HCT116 (cell line): ENCODE measurements around the gene ACE. TPM values are rescaled to one million over a fixed set of nuclear protein-coding genes. Genes with fewer than 3 reads are reported as not detected.
A peak's percentile ranks its signal among the peaks of the same experiment; 100 is the strongest.

ENCODE experiments used
- ATAC-seq: fragments of 200-7000 bp; cut with Tn5 transposase; 2 replicates; pipeline ENCODE4 v1.9.1; 2020; ENCODE audit warnings: mild to moderate bottlenecking, moderate library complexity
- BruUV-seq: library from RNA; stranded (reverse); fragments of 400-500 nt; replicated peaks from 2 replicates; lab custom pipeline; 2021; lab: Mats Ljungman, UMichigan
- CTCF ChIA-PET: fragments of 300-600 bp; sonication (Branson Sonifier 250); formaldehyde crosslinking; loops from one replicate; lab custom pipeline; 2021; ENCODE audit warnings: antibody characterized with exemption; lab: Charles Lee
- POLR2A ChIA-PET: fragments of 300-600, 350-600 bp; sonication (Branson Sonifier 250); formaldehyde crosslinking; loops from one replicate; lab custom pipeline; 2021; ENCODE audit warnings: antibody characterized with exemption; lab: Charles Lee
- RAD21 ChIA-PET, 2 experiments: fragments of 300-600 bp; sonication (Branson Sonifier 250); formaldehyde crosslinking; loops; one replicate each; lab custom pipeline; 2023; ENCODE audit warnings: low total read pairs in 2 of 2; ENCODE audit not compliant: uncharacterized antibody in 2 of 2, unreplicated experiment in 2 of 2, low non-redundant PET in 1 of 2; lab: Charles Lee
- DNase-seq: peaks from one replicate; pipeline ENCODE4 v3.0.0-alpha.2; 2010; ENCODE audit warnings: low read depth, low spot score
- H2AFZ ChIP-seq: fragments of 200-600 bp; shearing (Covaris generic), sonication (generic); 2 replicates; pipeline ENCODE4 v1.6.1; 2017; ENCODE audit warnings: low read depth, mixed run types, mixed read lengths, antibody characterized with exemption, low read length; ENCODE audit not compliant: poor library complexity, severe bottlenecking
- H3K27ac ChIP-seq: 2 replicates; pipeline ENCODE4 v1.5.1; 2012; ENCODE audit warnings: low read depth, low read length
- H3K27me3 ChIP-seq: fragments of 200-600 bp; sonication (generic); 2 replicates; pipeline ENCODE4 v1.6.1; 2016; ENCODE audit warnings: mixed run types, low read length, mixed read lengths; ENCODE audit not compliant: insufficient read depth
- H3K36me3 ChIP-seq, 2 experiments: fragments of 200-500 bp in 1 of 2; fragments of 200-600 bp in 1 of 2; sonication (Bioruptor generic) in 1 of 2; sonication (generic) in 1 of 2; 2 replicates each; pipeline versions ENCODE4 v1.5.1 to v1.6.1; 2014 to 2016; ENCODE audit warnings: low read length in 2 of 2, inconsistent platforms in 1 of 2, mixed read lengths in 1 of 2, mixed run types in 1 of 2; ENCODE audit not compliant: insufficient read depth in 2 of 2, control insufficient read depth in 1 of 2
- H3K4me1 ChIP-seq, 2 experiments: fragments of 200-600 bp in 1 of 2; sonication (generic) in 1 of 2; 2 replicates each; pipeline versions ENCODE4 v1.5.1 to v1.6.1; 2012 to 2017; ENCODE audit warnings: low read length in 2 of 2, inconsistent platforms in 1 of 2, mild to moderate bottlenecking in 1 of 2, mixed read lengths in 1 of 2, mixed run types in 1 of 2, moderate library complexity in 1 of 2; ENCODE audit not compliant: insufficient read depth in 2 of 2, control insufficient read depth in 1 of 2
- H3K4me2 ChIP-seq: fragments of 200-600 bp; sonication (generic); 2 replicates; pipeline ENCODE4 v1.6.1; 2017; ENCODE audit warnings: mixed run types, low read length, mixed read lengths
- H3K4me3 ChIP-seq, 2 experiments: fragments of 200-600 bp in 1 of 2; sonication (generic) in 1 of 2; replicated peaks in 1 of 2; 2 replicates each; pipeline ENCODE4 v1.5.1; 2011 to 2016; ENCODE audit warnings: low read length in 2 of 2, control low read depth in 1 of 2, low read depth in 1 of 2, mild to moderate bottlenecking in 1 of 2, mixed read lengths in 1 of 2, mixed run types in 1 of 2
- H3K79me2 ChIP-seq: fragments of 200-600 bp; sonication (generic); 2 replicates; pipeline ENCODE4 v1.6.1; 2017; ENCODE audit warnings: mild to moderate bottlenecking, mixed run types, low read length, moderate library complexity, mixed read lengths; ENCODE audit not compliant: insufficient read depth
- H3K9ac ChIP-seq: fragments of 200-600 bp; sonication (generic); 2 replicates; pipeline ENCODE4 v1.6.1; 2016; ENCODE audit warnings: low read length, mixed read lengths
- H3K9me2 ChIP-seq: fragments of 200-600 bp; sonication (generic), shearing (Covaris generic); 2 replicates; pipeline ENCODE4 v1.6.1; 2017; ENCODE audit warnings: mixed run types, mild to moderate bottlenecking, moderate library complexity; ENCODE audit not compliant: insufficient read depth
- H3K9me3 ChIP-seq, 2 experiments: fragments of 200-500 bp in 1 of 2; fragments of 200-600 bp in 1 of 2; sonication (Bioruptor generic) in 1 of 2; sonication (generic) in 1 of 2; 2 replicates each; pipeline ENCODE4 v1.6.1; 2014 to 2017; ENCODE audit warnings: low read length in 2 of 2, mixed read lengths in 2 of 2, inconsistent platforms in 1 of 2, low read depth in 1 of 2, mild to moderate bottlenecking in 1 of 2, mixed run types in 1 of 2, moderate library complexity in 1 of 2; ENCODE audit not compliant: control insufficient read depth in 1 of 2, insufficient read depth in 1 of 2
- H4K20me1 ChIP-seq: fragments of 200-600 bp; sonication (generic), shearing (Covaris generic); 2 replicates; pipeline ENCODE4 v1.6.1; 2017; ENCODE audit warnings: mixed run types, mild to moderate bottlenecking, moderate library complexity; ENCODE audit not compliant: insufficient read depth
- EGR1 ChIP-seq: IDR thresholded peaks from 2 replicates; pipeline ENCODE4 v1.6.1; 2012; ENCODE audit warnings: low read depth
- ELF1 ChIP-seq: IDR thresholded peaks from 2 replicates; pipeline ENCODE4 v1.6.1; 2012; ENCODE audit warnings: low read depth, borderline replicate concordance
- EZH2 ChIP-seq: fragments of 200-600 bp; sonication (generic); IDR thresholded peaks from 2 replicates; pipeline ENCODE4 v1.6.1; 2017; ENCODE audit warnings: antibody characterized with exemption, mixed run types
- EZH2phosphoT487 ChIP-seq: fragments of 200-600 bp; IDR thresholded peaks from 2 replicates; pipeline ENCODE4 v1.6.1; 2018; ENCODE audit warnings: antibody characterized with exemption, borderline replicate concordance
- FOSL1 ChIP-seq: IDR thresholded peaks from 2 replicates; pipeline ENCODE4 v1.6.1; 2012; ENCODE audit warnings: low read depth
- JUND ChIP-seq: IDR thresholded peaks from 2 replicates; pipeline ENCODE4 v1.6.1; 2012
- POLR2A ChIP-seq: IDR thresholded peaks from 2 replicates; pipeline ENCODE4 v1.7.0; 2011; ENCODE audit warnings: borderline replicate concordance; ENCODE audit not compliant: insufficient read depth, insufficient read length; ENCODE audit errors: extremely low read depth
- REST ChIP-seq: IDR thresholded peaks from 2 replicates; pipeline ENCODE4 v1.6.1; 2012; ENCODE audit warnings: low read depth
- SP1 ChIP-seq: IDR thresholded peaks from 2 replicates; pipeline ENCODE4 v1.6.1; 2012; ENCODE audit warnings: low read depth
- SRF ChIP-seq: IDR thresholded peaks from 2 replicates; pipeline ENCODE4 v1.6.1; 2012; ENCODE audit warnings: low read depth
- ZFX ChIP-seq: fragments of 450-650 bp; IDR thresholded peaks from 2 replicates; pipeline ENCODE4 v1.6.1; 2017
- intact Hi-C: fragments of 100-400 bp; cut with micrococcal nuclease; formaldehyde crosslinking; loops from 2 replicates; pipeline ENCODE4 v1.10.0; 2022
- total RNA-seq: library from RNA; stranded (reverse); gene quantifications from one replicate; pipeline ENCODE4 v1.2.1, GENCODE V29; 2021; ENCODE audit not compliant: unreplicated experiment

Gene ACE
- total RNA-seq, 1 experiment from 2014 or later = 7.7 TPM

GRCh38 chr17:63445954-63446752 is 30.7 kb upstream of the ACE start, which contains the start of gene CYB561 (continued):
- TF ChIP-seq EZH2phosphoT487 = no peak
- peak; percentile 71 for TF ChIP-seq POLR2A
- TF ChIP-seq SP1 = no peak
- TF ChIP-seq ELF1 = no peak
- no peak for TF ChIP-seq FOSL1
- no peak for TF ChIP-seq JUND

DNA sequence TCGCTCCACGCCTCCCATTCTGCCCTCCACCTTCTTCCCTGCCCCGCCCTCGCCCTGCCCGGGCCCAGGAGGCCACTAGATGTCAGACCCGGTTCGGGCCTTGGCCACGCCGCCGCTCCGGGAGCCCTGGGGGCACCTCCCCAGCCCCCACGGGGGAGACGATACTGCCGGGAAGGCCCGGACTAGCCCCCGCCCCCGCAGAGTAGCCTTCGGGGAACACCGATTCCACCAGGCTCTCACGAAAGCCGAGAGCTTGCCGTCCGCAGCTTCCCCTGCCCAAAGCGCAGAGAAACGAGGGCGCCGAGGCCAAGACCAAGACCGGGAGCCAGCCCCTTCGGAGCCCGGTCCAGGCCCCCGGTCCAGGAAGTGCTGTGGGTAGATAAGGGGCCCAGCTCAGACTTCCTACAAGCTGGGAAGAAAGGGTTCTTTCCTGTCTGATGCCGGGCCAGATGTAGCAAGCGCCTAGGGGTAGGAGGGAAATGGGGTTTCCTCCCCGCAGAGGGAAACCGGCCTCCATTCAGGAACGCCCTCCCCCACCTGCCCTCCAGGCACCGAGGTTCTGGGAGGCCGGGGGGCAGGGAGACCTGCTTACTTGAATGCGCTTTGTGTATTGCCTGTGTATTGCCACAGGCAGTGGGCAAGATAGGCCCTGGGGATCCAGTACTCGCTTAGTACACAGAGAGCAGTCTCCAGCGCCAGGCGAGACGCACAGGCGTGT is 29.9 kb upstream of the ACE start:
- DNase-seq (no peak), ATAC-seq (no peak; the same call in 1 of the 2 replicates)
- Histone ChIP-seq H3K9ac (peak overlapping the region; percentile 87), H3K36me3 (no peaks in the 10 kb centered on the region), H3K79me2 (peaks cover 33% of the 10 kb centered on the region), H4K20me1 (no peaks in the 10 kb centered on the region), H3K9me2 (no peaks in the 10 kb centered on the region), H3K9me3 (no peaks in the 10 kb centered on the region), H3K4me3 (peak overlapping the region; percentile 85 to 86), H3K4me2 (peak overlapping the region; percentile 98), H3K4me1 (peaks cover 15 to 35% of the 10 kb centered on the region in 2 experiments), H3K27ac (peak overlapping the region; percentile 92), H3K27me3 (no peaks in the 10 kb centered on the region), H2AFZ (no peak overlapping the region)
- no peak; the same call in 1 of the 2 replicates for TF ChIP-seq ZFX
- no peak for TF ChIP-seq SP1
- no peak for TF ChIP-seq EZH2
- TF ChIP-seq FOSL1 = no peak
- TF ChIP-seq SRF = no peak
- no peak for TF ChIP-seq EGR1
- TF ChIP-seq REST = no peak
- POLR2A ChIA-PET = interaction anchor here (0.5 to 4.8 kb wide), 2 partner anchors 12 to 55 kb away, joined by 3 to 23 read pairs; no protein-coding TSS in a partner anchor
- RAD21 ChIA-PET = interaction anchor here in 1 of 2 experiments (0.6 to 2.8 kb wide), 2 partner anchors 32 to 699 kb away, joined by 4 to 12 read pairs; no protein-coding TSS in a partner anchor
- intact Hi-C loops = loop anchor here (2.0 kb wide), 2 partner anchors 32 to 176 kb away; partner anchors contain the start of gene MAP3K3
- TSS peak; percentile 77 for BruUV-seq
- CTCF ChIA-PET = interaction anchor here (3.4 kb wide), 1 partner anchor 12 kb away, joined by 43 read pairs; no protein-coding TSS in a partner anchor
